ENCODE measurements around the gene PRDM4. TPM values are rescaled to one million over a fixed set of nuclear protein-coding genes. Genes with fewer than 3 reads are reported as not detected.

PRDM4 gene
- total RNA-seq, 2 experiments from 2014 or later = 40.2 to 44.0 TPM

GRCh38 chr12:107734139-107734538 lies 26.8 kb downstream of the PRDM4 start:
- no peaks in the 10 kb centered on the region for H3K9me3 Mint-ChIP-seq
- no peak overlapping the region for H3K27ac ChIP-seq (ENCODE audit: low read depth in 1 of 2, low read length in 2 of 2)
- H3K36me3 ChIP-seq (ENCODE audit: insufficient read depth, low read length) = peaks cover 63% of the 10 kb centered on the region
- no peaks in the 10 kb centered on the region for H3K4me1 Mint-ChIP-seq (ENCODE audit: low read depth)
- no peaks in the 10 kb centered on the region for H3K27me3 Mint-ChIP-seq
- peaks cover 69% of the 10 kb centered on the region for H3K36me3 Mint-ChIP-seq (ENCODE audit: low read depth)
- ChIA-PET POLR2A (no interaction called here), CTCF (no interaction called here)
- no peaks in the 10 kb centered on the region for H3K4me1 ChIP-seq (ENCODE audit: insufficient read depth, low read length)
- intact Hi-C loops (cut with DNase I, micrococcal nuclease) = no loop called here
- no peak overlapping the region for H3K4me3 Mint-ChIP-seq
- no peaks in the 10 kb centered on the region for H3K27me3 ChIP-seq (ENCODE audit: control insufficient read depth in 1 of 2, insufficient read depth in 2 of 2, low read length in 2 of 2)
- H3K4me3 ChIP-seq (ENCODE audit: low read length) = no peak overlapping the region
- no peak overlapping the region for H3K27ac Mint-ChIP-seq
- ATAC-seq (ENCODE audit: poor library complexity) = no peak
- no peak for TF ChIP-seq CTCF (IDR thresholded peaks at IDR 0.05)
- DNase-seq = no peak
- no peaks in the 10 kb centered on the region for H3K9me3 ChIP-seq (ENCODE audit: control insufficient read depth in 1 of 2, insufficient read depth in 1 of 2, low read length in 2 of 2)

- Histone ChIP-seq H3K36me3 (ENCODE audit: insufficient read depth, low read length) (peaks cover 45% of the 10 kb centered on the region), H3K27me3 (ENCODE audit: control insufficient read depth in 1 of 2, insufficient read depth in 2 of 2, low read length in 2 of 2) (no peaks in the 10 kb centered on the region), H3K4me1 (ENCODE audit: insufficient read depth, low read length) (no peaks in the 10 kb centered on the region), H3K27ac (ENCODE audit: low read depth in 1 of 2, low read length in 2 of 2) (no peak overlapping the region), H3K4me3 (ENCODE audit: low read length) (no peak overlapping the region), H3K9me3 (ENCODE audit: control insufficient read depth in 1 of 2, insufficient read depth in 1 of 2, low read length in 2 of 2) (no peaks in the 10 kb centered on the region)
- no peak for TF ChIP-seq CTCF (IDR thresholded peaks at IDR 0.05)
- ChIA-PET POLR2A (no interaction called here), CTCF (interaction anchor here (1.1 kb wide), 1 partner anchor 13 kb away, joined by 3 read pairs; no protein-coding TSS in a partner anchor)
- peaks cover 51% of the 10 kb centered on the region for H3K36me3 Mint-ChIP-seq (ENCODE audit: low read depth)
- ATAC-seq (ENCODE audit: poor library complexity) (no peak), DNase-seq (no peak)
- no peak overlapping the region for H3K4me3 Mint-ChIP-seq
- no peaks in the 10 kb centered on the region for H3K4me1 Mint-ChIP-seq (ENCODE audit: low read depth)
- intact Hi-C loops (cut with DNase I, micrococcal nuclease) = no loop called here
- H3K9me3 Mint-ChIP-seq = no peaks in the 10 kb centered on the region
- H3K27me3 Mint-ChIP-seq = no peaks in the 10 kb centered on the region
- H3K27ac Mint-ChIP-seq = no peak overlapping the region
Observed at GRCh38 chr12:107732365-107732764, 28.6 kb downstream of the PRDM4 start.

- H3K4me3 Mint-ChIP-seq = no peak overlapping the region
- intact Hi-C loops (cut with DNase I, micrococcal nuclease) = no loop called here
- no peak overlapping the region for H3K27ac Mint-ChIP-seq
- Histone ChIP-seq H3K27me3 (ENCODE audit: control insufficient read depth in 1 of 2, insufficient read depth in 2 of 2, low read length in 2 of 2) (no peaks in the 10 kb centered on the region), H3K9me3 (ENCODE audit: control insufficient read depth in 1 of 2, insufficient read depth in 1 of 2, low read length in 2 of 2) (no peaks in the 10 kb centered on the region), H3K36me3 (ENCODE audit: insufficient read depth, low read length) (peaks cover 35% of the 10 kb centered on the region), H3K4me3 (ENCODE audit: low read length) (no peak overlapping the region), H3K4me1 (ENCODE audit: insufficient read depth, low read length) (no peaks in the 10 kb centered on the region), H3K27ac (ENCODE audit: low read depth in 1 of 2, low read length in 2 of 2) (no peak overlapping the region)
- DNase-seq (no peak), ATAC-seq (ENCODE audit: poor library complexity) (no peak)
- no peaks in the 10 kb centered on the region for H3K4me1 Mint-ChIP-seq (ENCODE audit: low read depth)
- no peak for TF ChIP-seq CTCF (IDR thresholded peaks at IDR 0.05)
- peaks cover 41% of the 10 kb centered on the region for H3K36me3 Mint-ChIP-seq (ENCODE audit: low read depth)
- ChIA-PET POLR2A (no interaction called here), CTCF (interaction anchor here (1.1 kb wide), 1 partner anchor 12 kb away, joined by 3 read pairs; no protein-coding TSS in a partner anchor)
- no peaks in the 10 kb centered on the region for H3K9me3 Mint-ChIP-seq
- H3K27me3 Mint-ChIP-seq = no peaks in the 10 kb centered on the region
Observed at GRCh38 chr12:107731366-107731765, 29.6 kb downstream of the PRDM4 start.
